Heart right ventricle (tissue), 16 donors: ENCODE results near the gene PFKP. TPM values are rescaled to one million over a fixed set of nuclear protein-coding genes. Genes with fewer than 3 reads are reported as not detected.

Source experiments
- ATAC-seq, 8 donors: fragments of 200-7000 bp; cut with Tn5 transposase; one replicate each; pipeline ENCODE4 v1.9.1; 2020; ENCODE audit warnings: mild to moderate bottlenecking in 8 of 8, moderate library complexity in 8 of 8, moderate number of reproducible peaks in 1 of 8
- DNase-seq, 2 donors: peaks; one replicate each; pipeline ENCODE4 v3.0.0-alpha.2; 2020
- H3K27ac ChIP-seq, 10 donors: fragments of 200-600 bp; sonication (generic) in 2 of 10; one replicate each; pipeline versions ENCODE4 v1.5.0 to v1.8.0; 2020 to 2022; ENCODE audit warnings: mild to moderate bottlenecking in 3 of 10
- H3K27me3 ChIP-seq, 7 donors: fragments of 200-600 bp; one replicate each; pipeline ENCODE4 v1.8.0; 2021 to 2022; ENCODE audit warnings: mild to moderate bottlenecking in 2 of 7
- H3K36me3 ChIP-seq, 9 donors: fragments of 200-600 bp; sonication (generic) in 1 of 9; one replicate each; pipeline versions ENCODE4 v1.5.0 to v1.8.0; 2020 to 2022; ENCODE audit warnings: mild to moderate bottlenecking in 2 of 9
- H3K4me1 ChIP-seq, 9 donors: fragments of 200-600 bp; sonication (generic) in 1 of 9; one replicate each; pipeline versions ENCODE4 v1.5.0 to v1.8.0; 2020 to 2022; ENCODE audit warnings: mild to moderate bottlenecking in 4 of 9
- H3K4me3 ChIP-seq, 10 donors: fragments of 200-600 bp; sonication (generic) in 2 of 10; one replicate each; pipeline versions ENCODE4 v1.5.0 to v1.8.0; 2020 to 2022; ENCODE audit warnings: mild to moderate bottlenecking in 7 of 10, moderate library complexity in 2 of 10
- H3K9me3 ChIP-seq, 11 donors: fragments of 200-600 bp in 10 of 11; sonication (generic) in 2 of 11; one replicate each; pipeline versions ENCODE4 v1.5.0 to v1.8.0; 2013 to 2022; ENCODE audit warnings: mild to moderate bottlenecking in 2 of 11, control low read depth in 1 of 11, moderate library complexity in 1 of 11
- WGBS, 2 donors: extraction: QIAGEN DNeasy Blood & Tissue Kit; methylation state at CpG; one replicate each; pipeline ENCODE4 v1.1.7; 2013; ENCODE audit warnings: inconsistent platforms in 1 of 2; 5-methylcytosine and 5-hydroxymethylcytosine counted together
- intact Hi-C, 10 donors: fragments of 100-400 bp; cut with DNase I; formaldehyde crosslinking; loops; one replicate each; pipeline versions ENCODE4 v1.11.1 to v1.14.2; 2022
- polyA plus RNA-seq, 2 donors: library from polyadenylated mRNA; stranded (reverse); fragments of 200-250 nt; gene quantifications; one replicate each; pipeline ENCODE4 v1.2.3, GENCODE V29; 2013
- total RNA-seq, 10 donors: library from RNA; stranded (reverse); fragmentation: NEBNext Ultra II Directional in 3 of 10; extraction: Animal tissue kit (Norgen Biotek cat#: 25700) in 3 of 10; gene quantifications; one replicate each; pipeline versions ENCODE4 v1.2.1 to v1.2.4, GENCODE V29; 2021 to 2023
- TF ChIP-seq, protein P1 (sequence below), 9 donors: fragments of 200-600 bp; sonication (generic) in 2 of 9; IDR thresholded peaks; one replicate each; pipeline versions ENCODE4 v1.5.0 to v1.8.0; 2021 to 2022; ENCODE audit warnings: antibody characterized with exemption in 9 of 9, mild to moderate bottlenecking in 5 of 9, moderate library complexity in 1 of 9
- donor health status: Arrhythmogenic right ventricular cardiomyopathy.
- donor health status: ischemic (EF 13 %, LVEDD 7.1; RV severe dilation, severe dysfunction).
- donor health status: healthy with polysubstance abuse.
- donor health status: DM: no; HTN: yes; CAD: no.
- donor health status: DM: no; HTN: no; CAD: no.
- donor health status: ischemic (EF 25% LVEDD 6.9; RV normal size, moderate dysfunction).
- donor health status: ischemic (EF 25% LVEDD 5.7; RV mildly dilated, moderate dysfunction).
- donor health status: healthy.
- donor health status: DM: yes; HTN: yes; CAD: no.
- donor health status: Ischemic cardiomyopathy.
- donor health status: ischemic (EF 35%, LVEDD 5.7; RV mildly dilated, moderate dysfunction).
- donor health status: nonischemic (EF 11% LVEDD 7.7; RV severe dilation, severe dysfunction).
- donor health status: DM: yes; HTN: yes; CAD: no.
- donor health status: PGD.
- donor health status: ischemic (EF 29% LVEDD 5.4; RV normal size, mild dysfunction).
- donor health status: nonischemic (EF 23%, LVEDD 6.1; RV moderate dilation, normal function).

PFKP gene
- total and polyA plus RNA-seq, 12 donors: 68.3 to 316 (median 220) TPM

DNA sequence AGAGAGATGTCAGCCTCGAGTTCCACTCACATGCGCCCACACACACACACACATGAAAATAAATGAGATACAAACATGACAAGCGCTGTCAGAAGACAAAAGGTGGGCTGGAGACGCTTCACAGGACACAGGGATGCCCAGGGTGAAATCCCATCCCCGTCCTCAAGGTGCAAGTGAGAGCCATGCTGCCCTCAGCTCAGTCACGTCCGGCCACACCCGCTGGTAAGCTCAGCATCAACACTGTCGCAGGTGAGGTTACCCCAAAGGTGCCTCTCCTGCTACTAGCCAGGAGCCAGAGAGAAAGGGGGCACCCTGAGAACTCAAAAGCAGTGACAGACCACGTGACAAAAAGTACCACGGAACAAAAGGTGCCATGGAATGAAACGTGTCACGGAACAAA lies 83.0 kb downstream of the PFKP start:
- Histone ChIP-seq H3K4me3 (no peak overlapping the region), H3K9me3 (no peaks in the 10 kb centered on the region), H3K27ac (no peak overlapping the region), H3K4me1 (no peaks in the 10 kb centered on the region), H3K27me3 (no peaks in the 10 kb centered on the region), H3K36me3 (peaks cover 1 to 100% (median 65%) of the 10 kb centered on the region in 9 donors)
- 96% methylated on average over 13 of the region's 13 CpGs for WGBS, 2 donors
- intact Hi-C loops: no loop called here
- TF ChIP-seq, protein P1, sequence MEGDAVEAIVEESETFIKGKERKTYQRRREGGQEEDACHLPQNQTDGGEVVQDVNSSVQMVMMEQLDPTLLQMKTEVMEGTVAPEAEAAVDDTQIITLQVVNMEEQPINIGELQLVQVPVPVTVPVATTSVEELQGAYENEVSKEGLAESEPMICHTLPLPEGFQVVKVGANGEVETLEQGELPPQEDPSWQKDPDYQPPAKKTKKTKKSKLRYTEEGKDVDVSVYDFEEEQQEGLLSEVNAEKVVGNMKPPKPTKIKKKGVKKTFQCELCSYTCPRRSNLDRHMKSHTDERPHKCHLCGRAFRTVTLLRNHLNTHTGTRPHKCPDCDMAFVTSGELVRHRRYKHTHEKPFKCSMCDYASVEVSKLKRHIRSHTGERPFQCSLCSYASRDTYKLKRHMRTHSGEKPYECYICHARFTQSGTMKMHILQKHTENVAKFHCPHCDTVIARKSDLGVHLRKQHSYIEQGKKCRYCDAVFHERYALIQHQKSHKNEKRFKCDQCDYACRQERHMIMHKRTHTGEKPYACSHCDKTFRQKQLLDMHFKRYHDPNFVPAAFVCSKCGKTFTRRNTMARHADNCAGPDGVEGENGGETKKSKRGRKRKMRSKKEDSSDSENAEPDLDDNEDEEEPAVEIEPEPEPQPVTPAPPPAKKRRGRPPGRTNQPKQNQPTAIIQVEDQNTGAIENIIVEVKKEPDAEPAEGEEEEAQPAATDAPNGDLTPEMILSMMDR (IDR thresholded peaks at IDR 0.05): no peak
- ATAC-seq (no peak), DNase-seq (no peak)

GRCh38 chr10:3150961-3151360 lies 83.6 kb downstream of the PFKP start:
- Histone ChIP-seq H3K27me3 (no peaks in the 10 kb centered on the region), H3K4me1 (no peaks in the 10 kb centered on the region), H3K4me3 (no peak overlapping the region), H3K27ac (no peak overlapping the region), H3K9me3 (no peaks in the 10 kb centered on the region), H3K36me3 (peaks cover 0 to 100% (median 67%) of the 10 kb centered on the region in 9 donors)
- ATAC-seq (no peak), DNase-seq (no peak)
- TF ChIP-seq, protein P1 (IDR thresholded peaks at IDR 0.05): no peak
- intact Hi-C loops: no loop called here
- WGBS, 2 donors: 87 to 92% methylated on average over 14 of the region's 14 CpGs

DNA sequence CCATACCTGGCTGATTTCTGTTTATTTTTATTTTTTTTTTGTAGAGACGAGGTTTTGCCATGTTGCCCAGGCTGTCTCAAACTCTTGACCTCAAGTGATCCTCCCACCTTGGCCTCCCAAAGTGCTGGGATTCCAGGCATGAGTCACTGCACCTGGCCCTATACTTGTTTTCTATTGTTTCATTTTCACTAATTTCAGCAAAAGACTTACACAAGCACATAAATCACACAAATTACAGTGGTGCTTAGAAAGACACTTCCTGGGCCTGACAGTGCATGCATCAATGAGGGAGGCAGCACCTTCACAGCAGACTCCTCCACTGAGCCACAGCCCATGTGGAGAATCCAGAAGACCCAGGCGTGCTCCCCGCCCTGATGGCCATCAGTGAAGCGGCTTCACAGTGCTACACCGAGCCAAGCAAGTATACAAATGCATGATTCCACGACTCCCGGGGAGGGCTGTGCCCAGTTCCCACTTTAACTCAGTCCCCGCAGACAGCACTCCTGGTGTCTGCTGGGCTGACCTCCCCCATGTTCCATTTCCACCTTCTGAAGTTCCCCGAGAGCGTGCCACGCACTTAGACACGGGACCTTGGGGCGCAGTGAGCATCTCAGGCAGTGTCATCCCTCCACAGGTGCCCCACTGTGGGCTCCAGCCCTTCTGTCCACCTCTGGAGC lies 84.7 kb downstream of the PFKP start:
- no peak for DNase-seq
- H3K36me3 ChIP-seq: peaks cover 0 to 100% (median 64%) of the 10 kb centered on the region in 9 donors
- H3K4me1 ChIP-seq: no peaks in the 10 kb centered on the region
- WGBS, 2 donors: 94 to 95% methylated on average over 13 of the region's 13 CpGs
- TF ChIP-seq, protein P1 (IDR thresholded peaks at IDR 0.05): no peak
- intact Hi-C loops: no loop called here
- H3K9me3 ChIP-seq: no peaks in the 10 kb centered on the region
- no peaks in the 10 kb centered on the region for H3K27me3 ChIP-seq
- ATAC-seq: peak in 2 of 8 donors; percentile 25 to 28
- no peak overlapping the region for H3K27ac ChIP-seq
- H3K4me3 ChIP-seq: no peak overlapping the region

DNA sequence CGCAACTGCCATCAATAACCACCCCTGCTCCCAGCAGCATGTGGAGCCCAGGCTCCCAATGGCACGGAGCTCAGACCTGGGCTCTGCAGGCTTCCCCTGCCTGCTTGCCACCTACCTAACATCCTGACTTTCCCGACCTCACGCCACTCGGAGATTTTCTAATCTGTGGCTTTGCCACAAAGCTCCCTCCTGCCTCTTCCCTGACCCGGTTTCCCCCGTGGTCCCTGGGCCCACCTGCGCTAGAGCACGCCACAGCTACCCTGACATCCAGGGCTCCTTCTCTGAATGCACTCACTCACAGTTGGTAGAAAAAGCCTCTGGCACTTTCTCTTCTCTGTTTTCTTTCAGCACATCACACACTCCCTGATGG lies 85.2 kb downstream of the PFKP start:
- Histone ChIP-seq H3K4me1 (no peaks in the 10 kb centered on the region), H3K27ac (no peak overlapping the region), H3K4me3 (no peak overlapping the region), H3K27me3 (no peaks in the 10 kb centered on the region), H3K9me3 (no peaks in the 10 kb centered on the region), H3K36me3 (peaks cover 0 to 100% (median 64%) of the 10 kb centered on the region in 9 donors)
- intact Hi-C loops: no loop called here
- DNase-seq (no peak), ATAC-seq (no peak)
- 87 to 91% methylated on average over 9 of the region's 9 CpGs for WGBS, 2 donors
- TF ChIP-seq, protein P1 (IDR thresholded peaks at IDR 0.05): no peak
